SK-MEL-5 (cell line): ENCODE measurements around the gene CACNA1C. TPM values are rescaled to one million over a fixed set of nuclear protein-coding genes. Genes with fewer than 3 reads are reported as not detected.

ENCODE experiments used
- DNase-seq: peaks from one replicate; pipeline ENCODE4 v3.0.0-alpha.2; 2016; ENCODE audit warnings: low read depth, low spot score
- in situ Hi-C: cut with HindIII; loops from 2 replicates; pipeline ENCODE4 v1.10.0; 2016; ENCODE audit warnings: low sequenced_read_pairs, high pct_unique_total_duplicates, low pct_unique_long_range_greater_than_20kb
- total RNA-seq: library from RNA; depleted of rRNA; stranded (reverse); fragments of >200 nt; shearing (Covaris generic); gene quantifications from 2 replicates; pipeline ENCODE4 v1.2.3, GENCODE V29; 2014

CACNA1C gene
- total RNA-seq, 1 experiment from 2014 or later, result 0.05 TPM

DNA sequence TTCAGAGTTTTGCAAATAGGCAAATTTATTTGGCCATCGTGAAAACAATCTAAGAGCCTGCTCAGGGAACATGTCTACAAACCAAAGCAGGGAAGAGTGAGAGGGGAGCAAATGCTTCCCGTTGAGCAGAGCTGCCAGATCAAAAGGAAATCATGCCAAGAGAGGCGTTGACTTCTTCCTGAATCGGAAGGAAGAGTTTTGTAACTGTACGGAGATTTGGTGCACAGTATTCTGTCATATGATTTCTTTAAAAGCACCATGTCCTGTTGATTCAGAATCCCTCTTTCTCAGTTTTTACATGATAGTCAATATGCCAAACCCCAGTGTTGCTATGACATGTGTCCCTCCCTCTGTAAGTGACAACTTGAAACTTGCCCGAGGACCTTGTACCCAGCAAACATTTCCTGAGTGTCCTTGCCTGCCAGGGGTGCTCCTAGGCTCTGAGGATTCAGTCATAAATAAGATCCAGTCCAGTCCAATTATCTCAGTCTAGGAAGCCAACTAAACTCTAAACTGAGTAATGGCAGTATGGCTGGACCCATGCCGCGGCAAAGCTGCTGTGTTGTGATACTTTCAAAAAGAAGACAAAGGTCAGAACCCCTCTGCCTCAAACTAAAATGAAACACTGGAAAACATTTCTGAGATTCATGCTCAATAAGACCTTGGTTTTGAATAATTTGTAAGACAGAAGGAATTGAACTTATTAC lies 441.9 kb downstream of the CACNA1C start:
- no peak for DNase-seq
- in situ Hi-C loops, result no loop called here

GRCh38 chr12:2495417-2496112 lies 442.8 kb downstream of the CACNA1C start:
- in situ Hi-C loops, result no loop called here
- no peak for DNase-seq

- in situ Hi-C loops, result no loop called here
These were observed 446.2 kb downstream of the CACNA1C start for GRCh38 chr12:2498964-2499500.

GRCh38 chr12:2501464-2502191 lies 448.8 kb downstream of the CACNA1C start:
- in situ Hi-C loops, result no loop called here

More at GRCh38 chr12:2498964-2499500, 446.2 kb downstream of the CACNA1C start:
- no peak for DNase-seq

DNA sequence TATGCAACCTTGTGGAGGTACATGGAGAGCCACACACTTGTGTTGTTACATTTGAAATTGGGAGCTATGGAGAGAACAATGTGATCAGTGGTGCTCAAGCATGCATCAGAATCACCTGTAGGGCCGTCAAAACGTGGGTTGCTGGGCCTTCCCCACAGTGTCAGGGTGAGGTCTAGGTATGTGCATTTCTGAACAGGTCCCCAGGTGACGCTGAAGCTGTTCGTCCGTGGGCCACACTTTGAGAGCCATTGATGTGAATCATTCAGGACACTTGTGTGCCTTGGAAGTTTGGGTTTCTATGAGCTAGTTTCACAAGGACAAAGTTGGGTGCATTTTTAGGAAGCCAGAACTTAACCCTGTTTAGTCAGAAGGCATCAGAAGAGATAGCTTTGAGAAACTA lies 450.2 kb downstream of the CACNA1C start:
- no peak for DNase-seq
- in situ Hi-C loops, result no loop called here

More at GRCh38 chr12:2501464-2502191, 448.8 kb downstream of the CACNA1C start:
- no peak for DNase-seq

GRCh38 chr12:2503762-2504161 lies 451.0 kb downstream of the CACNA1C start:
- DNase-seq, result no peak
- in situ Hi-C loops, result no loop called here

GRCh38 chr12:2504577-2504976 lies 451.8 kb downstream of the CACNA1C start:
- DNase-seq, result no peak
- in situ Hi-C loops, result no loop called here

- DNase-seq, result no peak
- in situ Hi-C loops, result no loop called here
These were observed 455.0 kb downstream of the CACNA1C start for GRCh38 chr12:2507814-2508213.

DNA sequence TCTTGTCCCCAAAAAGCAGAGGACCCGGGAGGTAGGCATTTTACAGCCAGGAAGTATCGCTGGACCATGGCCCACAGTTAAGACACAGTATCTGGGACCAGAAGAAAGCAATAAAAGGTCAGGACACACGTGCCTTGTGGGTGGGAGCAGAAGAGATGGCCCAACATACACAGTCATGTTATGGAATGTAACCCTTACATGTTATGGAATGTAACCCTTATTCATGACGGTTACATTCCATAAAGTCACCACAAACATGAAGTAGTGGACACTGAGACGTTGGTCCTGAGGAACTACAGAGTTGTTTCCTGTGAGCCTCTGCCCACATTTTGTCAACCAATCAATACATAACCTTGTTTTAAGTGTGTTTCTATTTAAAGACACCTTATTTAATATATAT lies 456.4 kb downstream of the CACNA1C start:
- no peak for DNase-seq
- in situ Hi-C loops, result no loop called here

DNA sequence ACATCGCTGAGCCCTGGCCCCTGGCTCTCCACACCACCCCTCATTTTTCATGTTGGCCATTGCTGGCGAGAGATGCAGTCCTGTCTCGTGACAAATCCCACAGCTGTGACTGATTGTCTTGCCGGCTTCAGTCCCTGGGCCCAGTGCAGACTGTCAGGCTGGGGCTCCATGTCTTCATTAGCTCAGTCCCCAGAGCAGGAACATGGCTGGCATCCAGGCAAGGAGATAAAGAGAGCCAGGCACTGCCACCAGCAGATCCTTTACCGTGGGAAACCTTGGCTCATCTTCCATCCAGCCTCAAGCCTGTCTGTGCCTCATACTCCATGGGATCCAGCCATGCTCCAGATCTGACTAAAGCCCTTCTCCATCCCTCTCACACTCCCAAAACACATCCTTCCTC lies 457.3 kb downstream of the CACNA1C start:
- in situ Hi-C loops, result no loop called here
- DNase-seq, result no peak

- in situ Hi-C loops, result no loop called here
- no peak for DNase-seq
These were observed 460.6 kb downstream of the CACNA1C start for GRCh38 chr12:2513141-2514037.

GRCh38 chr12:2514038-2514340 lies 461.2 kb downstream of the CACNA1C start:
- no peak for DNase-seq
- in situ Hi-C loops, result no loop called here

- DNase-seq, result no peak
- in situ Hi-C loops, result no loop called here
These were observed 468.0 kb downstream of the CACNA1C start for GRCh38 chr12:2520722-2521246.

GRCh38 chr12:2523317-2523716 lies 470.5 kb downstream of the CACNA1C start:
- in situ Hi-C loops, result no loop called here
- no peak for DNase-seq

- in situ Hi-C loops, result no loop called here
- no peak for DNase-seq
These were observed 471.1 kb downstream of the CACNA1C start for GRCh38 chr12:2523844-2524243.

GRCh38 chr12:2526371-2526770 lies 473.6 kb downstream of the CACNA1C start:
- no peak for DNase-seq
- in situ Hi-C loops, result no loop called here

- no peak for DNase-seq
- in situ Hi-C loops, result no loop called here
These were observed 475.2 kb downstream of the CACNA1C start for GRCh38 chr12:2528001-2528400.
